ENCODE results near the gene MANBA. TPM values are rescaled to one million over a fixed set of nuclear protein-coding genes. Genes with fewer than 3 reads are reported as not detected.

Gene MANBA
- total and polyA plus RNA-seq, 4 donors = 14.2 to 36.6 (median 24.5) TPM

DNA sequence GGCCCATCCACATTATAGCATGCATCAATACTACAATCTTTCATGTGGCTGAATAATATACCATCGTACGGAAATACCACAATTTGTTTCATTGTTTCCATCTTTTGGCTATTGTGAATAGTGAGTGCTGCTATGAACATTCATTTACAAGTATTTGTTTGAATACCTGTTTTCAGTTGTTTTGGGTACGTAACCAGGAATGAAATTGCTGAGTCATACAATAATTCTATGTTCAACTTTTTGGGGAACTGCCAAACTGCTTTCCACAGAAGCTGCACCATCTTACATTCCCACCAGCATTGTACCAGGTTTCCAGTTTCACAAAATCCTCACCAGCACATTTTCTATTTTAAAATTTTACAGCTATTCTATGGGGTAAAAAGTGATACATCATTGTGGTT, 28.5 kb upstream of the MANBA start:
- Histone ChIP-seq H3K4me1 (ENCODE audit: control insufficient read depth, insufficient read depth, low read length) (no peaks in the 10 kb centered on the region), H3K9me3 (ENCODE audit: control insufficient read depth, insufficient read depth, low read length) (no peaks in the 10 kb centered on the region), H3K36me3 (ENCODE audit: control insufficient read depth, insufficient read depth, low read length) (peaks cover 4% of the 10 kb centered on the region), H3K27ac (ENCODE audit: low read depth, low read length) (no peak overlapping the region), H3K27me3 (ENCODE audit: control insufficient read depth, insufficient read depth, low read length) (no peaks in the 10 kb centered on the region), H3K4me3 (ENCODE audit: low read depth, low read length) (no peak overlapping the region)
- DNase-seq (ENCODE audit: low read depth in 4 of 6, low spot score in 6 of 6) = no peak
- no CpG with 5 or more reads among the region's 3 CpGs for WGBS (ENCODE audit: insufficient coverage)

DNA sequence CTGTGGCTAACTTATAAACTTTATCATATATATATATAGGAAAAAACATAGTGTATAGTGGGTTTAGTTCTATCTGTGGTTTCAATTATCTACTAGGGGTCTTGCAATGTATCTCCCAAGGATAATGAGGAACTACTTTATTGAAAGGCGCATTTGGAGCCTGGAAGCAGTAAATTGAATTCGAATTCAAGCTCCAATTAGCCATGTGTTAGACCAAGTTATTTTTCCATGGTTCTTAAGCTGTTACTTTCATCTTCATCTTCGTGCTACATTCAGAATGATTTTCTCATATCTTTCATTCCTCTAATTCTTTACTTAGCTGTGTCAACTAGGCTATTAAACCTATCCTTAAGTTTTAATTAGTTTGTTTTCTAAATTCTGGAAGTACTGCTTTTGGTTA, 27.2 kb upstream of the MANBA start:
- WGBS (ENCODE audit: insufficient coverage) = no CpG with 5 or more reads among the region's 3 CpGs
- no peaks in the 10 kb centered on the region for H3K4me1 ChIP-seq (ENCODE audit: control insufficient read depth, insufficient read depth, low read length)

DNA sequence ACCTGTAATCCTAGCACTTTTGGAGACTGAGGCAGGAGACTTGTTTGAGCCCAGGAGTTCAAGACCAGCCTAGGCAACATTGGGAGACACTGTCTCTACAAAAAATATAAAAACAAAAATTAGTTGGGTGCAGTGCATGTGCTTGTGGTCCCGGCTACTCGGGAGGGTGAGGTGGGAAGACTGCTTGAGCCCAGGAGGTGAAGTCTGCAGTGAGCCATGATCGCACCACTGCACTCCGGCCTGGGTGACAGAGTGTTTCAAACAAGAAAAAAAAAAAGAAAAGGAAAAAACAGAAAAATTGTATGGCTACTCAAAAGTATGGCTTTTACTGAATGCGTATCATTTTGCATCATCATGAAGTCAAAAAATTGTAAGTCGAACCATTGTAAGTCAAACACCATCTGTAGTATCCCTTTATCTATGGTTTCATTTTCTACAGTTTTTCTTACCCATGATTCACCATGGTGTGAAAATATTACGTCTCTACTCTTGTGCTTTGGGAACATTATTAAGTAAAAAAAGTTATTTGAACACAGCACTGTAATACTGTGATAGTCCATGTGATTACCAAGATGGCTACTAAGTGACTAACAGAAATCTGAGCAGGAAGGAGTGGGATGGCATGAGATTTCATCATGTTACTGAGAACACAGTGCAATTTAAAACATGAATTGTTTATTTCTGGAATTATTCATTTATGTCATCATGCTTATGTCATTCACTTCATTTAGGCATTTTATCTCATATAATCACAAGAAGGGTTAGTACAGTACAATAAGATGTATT, 26.5 kb upstream of the MANBA start:
- no peak overlapping the region for H3K27ac ChIP-seq (ENCODE audit: low read depth, low read length)
- no peaks in the 10 kb centered on the region for H3K9me3 ChIP-seq (ENCODE audit: control insufficient read depth, insufficient read depth, low read length)
- WGBS (ENCODE audit: insufficient coverage) = 96% methylated on average over 4 of the region's 7 CpGs
- H3K4me3 ChIP-seq (ENCODE audit: low read depth, low read length) = no peak overlapping the region
- H3K27me3 ChIP-seq (ENCODE audit: control insufficient read depth, insufficient read depth, low read length) = no peaks in the 10 kb centered on the region
- peaks cover 4% of the 10 kb centered on the region for H3K36me3 ChIP-seq (ENCODE audit: control insufficient read depth, insufficient read depth, low read length)
- no peaks in the 10 kb centered on the region for H3K4me1 ChIP-seq (ENCODE audit: control insufficient read depth, insufficient read depth, low read length)
- DNase-seq (ENCODE audit: low read depth in 4 of 6, low spot score in 6 of 6) = no peak

More for the DNA sequence above, 27.2 kb upstream of the MANBA start:
- Histone ChIP-seq H3K36me3 (ENCODE audit: control insufficient read depth, insufficient read depth, low read length) (peaks cover 4% of the 10 kb centered on the region), H3K9me3 (ENCODE audit: control insufficient read depth, insufficient read depth, low read length) (no peaks in the 10 kb centered on the region), H3K27me3 (ENCODE audit: control insufficient read depth, insufficient read depth, low read length) (no peaks in the 10 kb centered on the region), H3K4me3 (ENCODE audit: low read depth, low read length) (no peak overlapping the region), H3K27ac (ENCODE audit: low read depth, low read length) (no peak overlapping the region)
- no peak for DNase-seq (ENCODE audit: low read depth in 4 of 6, low spot score in 6 of 6)

DNA sequence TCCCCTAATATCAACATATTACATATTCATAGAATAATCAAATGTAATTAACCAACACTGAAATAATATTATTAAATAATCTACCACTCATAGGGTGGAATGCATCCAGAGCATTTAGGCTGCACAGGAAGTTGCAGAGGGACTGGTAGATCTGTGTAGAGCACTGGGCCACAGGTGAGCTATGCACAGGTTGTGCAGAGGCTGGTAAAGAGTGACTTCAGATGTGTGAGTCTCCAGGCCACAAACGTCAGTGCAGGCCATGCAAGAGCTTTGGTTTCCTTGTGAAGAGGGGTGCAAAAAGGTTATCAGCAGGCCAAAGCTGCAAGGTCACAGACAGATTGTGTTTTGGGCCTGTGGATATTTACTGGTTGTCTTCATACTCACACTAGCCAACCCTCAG, 25.5 kb upstream of the MANBA start:
- Histone ChIP-seq H3K9me3 (ENCODE audit: control insufficient read depth, insufficient read depth, low read length) (no peaks in the 10 kb centered on the region), H3K27ac (ENCODE audit: low read depth, low read length) (no peak overlapping the region), H3K4me3 (ENCODE audit: low read depth, low read length) (no peak overlapping the region), H3K27me3 (ENCODE audit: control insufficient read depth, insufficient read depth, low read length) (no peaks in the 10 kb centered on the region), H3K36me3 (ENCODE audit: control insufficient read depth, insufficient read depth, low read length) (no peaks in the 10 kb centered on the region), H3K4me1 (ENCODE audit: control insufficient read depth, insufficient read depth, low read length) (no peaks in the 10 kb centered on the region)
- WGBS (ENCODE audit: insufficient coverage) = 57% methylated on average over 1 of the region's 1 CpG
- no peak for DNase-seq (ENCODE audit: low read depth in 4 of 6, low spot score in 6 of 6)

DNA sequence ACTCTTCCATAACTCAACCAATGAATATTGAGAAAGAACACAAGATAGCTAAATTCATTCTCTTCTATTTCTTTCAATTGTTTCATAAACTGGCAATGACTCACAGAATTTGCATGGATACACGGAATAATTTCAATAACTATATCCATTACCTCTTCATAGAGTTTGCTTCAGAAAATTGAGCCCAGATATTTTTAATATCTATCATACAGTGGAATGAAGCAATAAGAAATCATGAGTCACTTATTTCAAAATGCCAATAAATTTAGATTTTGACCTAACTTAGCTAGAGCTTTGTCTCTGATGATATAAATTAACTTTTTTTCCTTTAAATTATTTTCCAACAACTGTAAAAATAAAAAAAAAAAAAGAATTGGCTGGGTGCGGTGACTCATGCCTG, 22.2 kb upstream of the MANBA start:
- Histone ChIP-seq H3K9me3 (ENCODE audit: control insufficient read depth, insufficient read depth, low read length) (no peaks in the 10 kb centered on the region), H3K27ac (ENCODE audit: low read depth, low read length) (no peak overlapping the region)

DNA sequence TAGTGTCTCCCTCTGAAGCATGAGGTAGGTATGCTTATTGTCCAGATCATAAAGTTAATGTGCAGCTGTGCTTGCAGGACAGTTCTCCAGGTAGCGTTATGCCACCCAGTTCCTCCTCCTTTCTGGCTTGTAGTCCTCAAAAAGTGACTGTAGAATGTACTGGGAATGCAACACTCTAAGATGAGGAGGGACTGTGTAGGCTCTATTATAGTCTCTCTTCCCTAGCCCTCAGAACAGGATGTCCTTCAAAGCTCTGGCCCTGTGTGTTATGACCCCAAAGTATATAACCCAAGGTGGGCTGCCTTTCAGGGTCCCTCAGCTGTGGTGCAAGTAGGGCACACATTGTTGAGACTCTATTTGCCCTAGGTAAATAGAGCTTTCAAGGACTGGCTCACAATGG, 20.8 kb upstream of the MANBA start:
- no peak overlapping the region for H3K4me3 ChIP-seq (ENCODE audit: low read depth, low read length)
- WGBS (ENCODE audit: insufficient coverage) = no CpG with 5 or more reads among the region's 1 CpG
- H3K27ac ChIP-seq (ENCODE audit: low read depth, low read length) = no peak overlapping the region
- H3K9me3 ChIP-seq (ENCODE audit: control insufficient read depth, insufficient read depth, low read length) = no peaks in the 10 kb centered on the region
- H3K27me3 ChIP-seq (ENCODE audit: control insufficient read depth, insufficient read depth, low read length) = no peaks in the 10 kb centered on the region
- H3K4me1 ChIP-seq (ENCODE audit: control insufficient read depth, insufficient read depth, low read length) = no peaks in the 10 kb centered on the region
- no peaks in the 10 kb centered on the region for H3K36me3 ChIP-seq (ENCODE audit: control insufficient read depth, insufficient read depth, low read length)
- DNase-seq (ENCODE audit: low read depth in 4 of 6, low spot score in 6 of 6) = no peak

More for the DNA sequence above, 22.2 kb upstream of the MANBA start:
- H3K27me3 ChIP-seq (ENCODE audit: control insufficient read depth, insufficient read depth, low read length) = no peaks in the 10 kb centered on the region
- no peaks in the 10 kb centered on the region for H3K4me1 ChIP-seq (ENCODE audit: control insufficient read depth, insufficient read depth, low read length)
- H3K36me3 ChIP-seq (ENCODE audit: control insufficient read depth, insufficient read depth, low read length) = no peaks in the 10 kb centered on the region
- no peak overlapping the region for H3K4me3 ChIP-seq (ENCODE audit: low read depth, low read length)
- no peak for DNase-seq (ENCODE audit: low read depth in 4 of 6, low spot score in 6 of 6)
- WGBS (ENCODE audit: insufficient coverage) = 80% methylated on average over 1 of the region's 2 CpGs

DNA sequence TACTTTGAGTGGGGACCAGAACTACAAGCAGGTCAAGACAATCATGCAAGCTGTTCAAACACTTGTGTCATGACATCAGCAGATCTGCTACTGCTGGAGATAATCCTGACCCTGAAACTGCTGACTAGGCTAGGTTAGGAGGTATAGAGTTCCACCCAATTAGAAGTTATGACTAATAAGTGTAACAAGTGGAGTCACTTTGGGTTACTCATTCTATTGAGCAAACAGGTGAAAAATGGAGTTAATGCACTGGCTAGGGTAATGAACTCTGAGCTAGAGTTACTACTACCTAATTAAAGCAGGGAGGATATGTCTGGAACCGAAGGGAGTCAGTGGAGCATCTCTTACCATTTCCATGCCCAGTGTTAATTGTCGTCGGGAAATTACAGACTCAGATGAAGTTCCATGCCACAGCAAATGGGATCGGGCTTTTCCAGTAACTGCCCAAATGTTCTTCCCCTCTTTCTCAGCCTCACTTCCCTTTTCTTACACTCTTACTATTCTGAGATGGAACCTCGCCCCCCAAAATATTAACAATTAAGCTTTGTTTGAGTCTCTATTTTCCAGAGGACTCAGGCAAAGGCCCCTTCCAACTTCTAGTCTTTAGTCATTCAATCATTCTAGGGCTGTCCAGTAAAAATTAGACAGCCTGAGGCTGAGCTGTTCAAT, 19.8 kb upstream of the MANBA start:
- H3K9me3 ChIP-seq (ENCODE audit: control insufficient read depth, insufficient read depth, low read length) = no peaks in the 10 kb centered on the region
- DNase-seq (ENCODE audit: low read depth in 4 of 6, low spot score in 6 of 6) = no peak
- H3K27me3 ChIP-seq (ENCODE audit: control insufficient read depth, insufficient read depth, low read length) = no peaks in the 10 kb centered on the region
- H3K4me1 ChIP-seq (ENCODE audit: control insufficient read depth, insufficient read depth, low read length) = no peaks in the 10 kb centered on the region
- no peak overlapping the region for H3K4me3 ChIP-seq (ENCODE audit: low read depth, low read length)
- no peak overlapping the region for H3K27ac ChIP-seq (ENCODE audit: low read depth, low read length)
- no peaks in the 10 kb centered on the region for H3K36me3 ChIP-seq (ENCODE audit: control insufficient read depth, insufficient read depth, low read length)
- WGBS (ENCODE audit: insufficient coverage) = 93% methylated on average over 4 of the region's 5 CpGs

DNA sequence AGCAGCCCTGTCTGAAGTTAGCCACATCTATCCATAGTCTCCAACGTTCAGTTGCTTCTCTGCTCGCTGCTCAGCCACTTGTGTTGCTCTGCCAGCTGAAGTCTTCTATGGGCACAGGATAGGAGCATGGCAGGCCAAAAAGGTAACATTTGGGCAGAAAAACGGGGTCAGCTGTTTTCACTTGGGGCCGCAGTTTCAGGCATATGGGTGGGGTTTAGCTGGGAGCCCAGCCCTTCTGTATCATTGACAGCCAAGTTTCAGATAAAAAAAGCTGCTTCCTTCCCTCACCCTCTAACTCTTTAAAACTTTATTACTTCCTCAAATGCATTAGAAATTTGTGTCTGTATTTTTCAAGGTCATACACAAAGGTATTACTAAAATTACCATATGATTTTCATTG, 18.4 kb upstream of the MANBA start:
- WGBS (ENCODE audit: insufficient coverage) = 83% methylated on average over 2 of the region's 4 CpGs
- Histone ChIP-seq H3K4me3 (ENCODE audit: low read depth, low read length) (no peak overlapping the region), H3K9me3 (ENCODE audit: control insufficient read depth, insufficient read depth, low read length) (no peaks in the 10 kb centered on the region), H3K27me3 (ENCODE audit: control insufficient read depth, insufficient read depth, low read length) (no peaks in the 10 kb centered on the region), H3K4me1 (ENCODE audit: control insufficient read depth, insufficient read depth, low read length) (no peaks in the 10 kb centered on the region), H3K36me3 (ENCODE audit: control insufficient read depth, insufficient read depth, low read length) (no peaks in the 10 kb centered on the region), H3K27ac (ENCODE audit: low read depth, low read length) (no peak overlapping the region)
- no peak for DNase-seq (ENCODE audit: low read depth in 4 of 6, low spot score in 6 of 6)

DNA sequence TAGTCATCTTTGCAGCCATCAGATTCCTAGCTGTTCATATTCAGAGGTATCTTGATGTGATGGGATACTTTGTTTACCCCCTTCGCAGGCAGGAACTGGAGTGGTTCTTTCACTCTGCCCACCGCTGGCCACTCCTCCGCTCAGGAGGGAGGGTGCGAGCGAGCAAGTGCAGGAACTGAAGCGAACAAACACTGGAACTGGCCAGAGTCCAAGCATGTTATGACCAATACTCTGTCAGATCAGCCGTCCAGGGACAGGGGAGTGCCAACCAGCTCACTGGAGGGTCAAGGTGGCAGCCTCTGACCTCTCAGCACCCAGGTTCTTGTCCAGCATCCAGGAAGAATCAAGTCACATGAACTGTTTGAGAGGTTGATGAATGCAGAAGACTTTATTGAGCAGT, 18.0 kb upstream of the MANBA start:
- H3K9me3 ChIP-seq (ENCODE audit: control insufficient read depth, insufficient read depth, low read length) = no peaks in the 10 kb centered on the region
- WGBS (ENCODE audit: insufficient coverage) = 60% methylated on average over 7 of the region's 7 CpGs
- H3K36me3 ChIP-seq (ENCODE audit: control insufficient read depth, insufficient read depth, low read length) = no peaks in the 10 kb centered on the region
- no peaks in the 10 kb centered on the region for H3K4me1 ChIP-seq (ENCODE audit: control insufficient read depth, insufficient read depth, low read length)
- no peak overlapping the region for H3K4me3 ChIP-seq (ENCODE audit: low read depth, low read length)
- no peaks in the 10 kb centered on the region for H3K27me3 ChIP-seq (ENCODE audit: control insufficient read depth, insufficient read depth, low read length)
- DNase-seq (ENCODE audit: low read depth in 4 of 6, low spot score in 6 of 6) = no peak
- no peak overlapping the region for H3K27ac ChIP-seq (ENCODE audit: low read depth, low read length)

DNA sequence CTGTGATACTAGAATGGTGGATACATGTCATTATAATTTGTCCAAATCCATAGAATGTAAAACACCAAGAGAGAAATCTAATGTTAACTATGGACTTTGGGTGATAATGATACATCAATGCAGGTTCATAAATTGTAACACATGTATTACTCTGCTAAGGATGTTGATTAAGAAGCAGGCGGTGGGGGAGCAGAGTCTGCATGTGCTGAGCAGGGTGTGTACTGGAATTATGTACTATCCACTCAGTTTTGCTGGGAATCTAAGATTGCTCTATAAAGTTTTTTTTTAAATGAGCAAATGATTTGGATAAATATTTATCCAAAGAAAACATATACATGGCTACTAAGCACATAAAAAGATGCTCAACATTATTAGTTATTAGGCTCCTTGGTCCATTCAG, 15.0 kb upstream of the MANBA start:
- DNase-seq (ENCODE audit: low read depth in 4 of 6, low spot score in 6 of 6) = no peak
- H3K27me3 ChIP-seq (ENCODE audit: control insufficient read depth, insufficient read depth, low read length) = no peaks in the 10 kb centered on the region
- H3K36me3 ChIP-seq (ENCODE audit: control insufficient read depth, insufficient read depth, low read length) = no peaks in the 10 kb centered on the region
- no CpG with 5 or more reads among the region's 1 CpG for WGBS (ENCODE audit: insufficient coverage)
- no peak overlapping the region for H3K4me3 ChIP-seq (ENCODE audit: low read depth, low read length)
- no peaks in the 10 kb centered on the region for H3K4me1 ChIP-seq (ENCODE audit: control insufficient read depth, insufficient read depth, low read length)
- no peaks in the 10 kb centered on the region for H3K9me3 ChIP-seq (ENCODE audit: control insufficient read depth, insufficient read depth, low read length)
- no peak overlapping the region for H3K27ac ChIP-seq (ENCODE audit: low read depth, low read length)

Data from spinal cord (tissue), 10 donors.